ENCODE data around the gene CEP95.

Gene CEP95

DNA sequence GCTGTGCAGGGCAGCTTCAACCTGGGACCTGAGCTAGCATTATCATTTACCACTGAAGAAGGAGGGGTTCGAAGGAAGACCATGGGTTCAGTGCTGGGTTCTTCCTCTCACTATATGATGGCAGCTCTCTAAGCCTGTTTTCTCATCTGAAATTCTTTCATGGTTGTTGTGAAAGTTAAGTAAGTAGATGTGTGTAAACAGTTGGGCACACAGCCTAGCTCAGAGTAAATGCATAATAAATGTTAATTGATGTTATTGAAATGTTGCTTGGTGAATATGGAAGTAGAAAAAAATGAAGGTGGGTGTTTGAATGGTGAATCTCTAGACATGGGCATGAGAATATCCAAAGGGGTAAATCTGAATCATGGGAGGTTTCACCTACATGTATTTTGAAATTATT is 9.1 kb downstream of the CEP95 start:
- DNase-seq (ENCODE audit: low read depth) = no peak
- no peak overlapping the region for H3K4me3 ChIP-seq (ENCODE audit: control insufficient read depth, low read depth, low read length)
- TF ChIP-seq, protein P1, sequence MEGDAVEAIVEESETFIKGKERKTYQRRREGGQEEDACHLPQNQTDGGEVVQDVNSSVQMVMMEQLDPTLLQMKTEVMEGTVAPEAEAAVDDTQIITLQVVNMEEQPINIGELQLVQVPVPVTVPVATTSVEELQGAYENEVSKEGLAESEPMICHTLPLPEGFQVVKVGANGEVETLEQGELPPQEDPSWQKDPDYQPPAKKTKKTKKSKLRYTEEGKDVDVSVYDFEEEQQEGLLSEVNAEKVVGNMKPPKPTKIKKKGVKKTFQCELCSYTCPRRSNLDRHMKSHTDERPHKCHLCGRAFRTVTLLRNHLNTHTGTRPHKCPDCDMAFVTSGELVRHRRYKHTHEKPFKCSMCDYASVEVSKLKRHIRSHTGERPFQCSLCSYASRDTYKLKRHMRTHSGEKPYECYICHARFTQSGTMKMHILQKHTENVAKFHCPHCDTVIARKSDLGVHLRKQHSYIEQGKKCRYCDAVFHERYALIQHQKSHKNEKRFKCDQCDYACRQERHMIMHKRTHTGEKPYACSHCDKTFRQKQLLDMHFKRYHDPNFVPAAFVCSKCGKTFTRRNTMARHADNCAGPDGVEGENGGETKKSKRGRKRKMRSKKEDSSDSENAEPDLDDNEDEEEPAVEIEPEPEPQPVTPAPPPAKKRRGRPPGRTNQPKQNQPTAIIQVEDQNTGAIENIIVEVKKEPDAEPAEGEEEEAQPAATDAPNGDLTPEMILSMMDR (conservative IDR thresholded peaks at IDR 0.05; ENCODE audit: control insufficient read depth, insufficient read depth, low read depth, low read length) = no peak

DNA sequence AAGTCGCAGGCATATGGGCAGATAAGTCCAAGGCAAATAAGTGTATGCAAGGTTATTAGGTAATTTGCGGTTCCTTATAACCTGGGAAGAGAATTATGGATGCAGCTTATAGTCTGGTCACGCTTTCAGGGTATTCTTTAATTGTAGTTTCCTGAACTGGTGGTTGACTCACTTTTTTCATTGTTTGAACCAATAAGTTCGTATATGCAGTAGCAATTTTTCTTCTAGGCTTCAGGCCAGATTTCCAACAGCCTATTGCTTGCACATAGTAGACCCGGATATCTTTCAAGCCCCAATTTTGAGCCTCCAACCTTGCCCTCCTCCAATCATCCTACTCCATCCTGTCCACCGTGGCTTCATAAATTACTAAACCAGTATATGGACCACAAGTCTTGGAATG is 12.8 kb downstream of the CEP95 start:
- TF ChIP-seq, protein P1 (conservative IDR thresholded peaks at IDR 0.05; ENCODE audit: control insufficient read depth, insufficient read depth, low read depth, low read length) = no peak
- H3K4me3 ChIP-seq (ENCODE audit: control insufficient read depth, low read depth, low read length) = no peak overlapping the region
- DNase-seq (ENCODE audit: low read depth) = no peak

DNA sequence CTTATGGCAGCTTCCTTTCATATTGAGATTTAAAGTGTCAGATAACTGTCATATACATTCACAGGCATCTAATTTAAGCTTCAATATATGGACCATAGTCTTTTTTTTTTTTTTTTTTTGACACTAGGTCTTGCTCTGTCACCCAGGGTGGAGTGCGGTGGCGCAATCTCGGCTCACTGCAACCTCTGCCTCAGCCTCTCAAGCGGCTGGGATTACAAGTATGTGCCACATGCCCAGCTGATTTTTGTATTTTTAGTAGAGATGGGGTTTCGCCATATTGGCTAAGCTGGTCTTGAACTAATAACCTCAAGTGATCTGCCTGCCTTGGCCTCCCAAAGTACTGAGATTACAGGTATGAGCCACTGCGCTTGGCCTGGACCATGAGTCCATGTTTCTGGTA is 13.6 kb downstream of the CEP95 start:
- H3K4me3 ChIP-seq (ENCODE audit: control insufficient read depth, low read depth, low read length) = no peak overlapping the region
- DNase-seq (ENCODE audit: low read depth) = no peak
- TF ChIP-seq, protein P1 (conservative IDR thresholded peaks at IDR 0.05; ENCODE audit: control insufficient read depth, insufficient read depth, low read depth, low read length) = no peak

DNA sequence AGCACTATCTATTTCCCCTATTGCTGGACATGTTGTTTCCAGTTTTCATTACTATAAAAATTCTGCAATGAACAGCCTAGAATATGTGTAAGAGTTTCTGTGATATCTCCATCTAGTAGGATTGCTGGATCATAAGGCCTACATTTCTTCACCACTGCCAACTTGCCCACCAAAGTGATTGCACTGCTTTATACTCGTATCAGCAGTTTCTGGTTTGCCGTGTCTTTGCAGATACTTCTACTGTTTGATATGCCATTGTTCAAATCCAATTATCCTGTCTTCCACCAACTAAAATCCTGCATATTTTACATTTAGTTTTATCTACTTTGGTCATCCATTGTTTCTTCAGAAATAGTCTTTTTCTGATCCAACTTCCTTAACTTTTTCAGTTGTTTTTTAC is 21.1 kb downstream of the CEP95 start:
- H3K4me3 ChIP-seq (ENCODE audit: control insufficient read depth, low read depth, low read length) = no peak overlapping the region
- DNase-seq (ENCODE audit: low read depth) = no peak
- TF ChIP-seq, protein P1 (conservative IDR thresholded peaks at IDR 0.05; ENCODE audit: control insufficient read depth, insufficient read depth, low read depth, low read length) = no peak

DNA sequence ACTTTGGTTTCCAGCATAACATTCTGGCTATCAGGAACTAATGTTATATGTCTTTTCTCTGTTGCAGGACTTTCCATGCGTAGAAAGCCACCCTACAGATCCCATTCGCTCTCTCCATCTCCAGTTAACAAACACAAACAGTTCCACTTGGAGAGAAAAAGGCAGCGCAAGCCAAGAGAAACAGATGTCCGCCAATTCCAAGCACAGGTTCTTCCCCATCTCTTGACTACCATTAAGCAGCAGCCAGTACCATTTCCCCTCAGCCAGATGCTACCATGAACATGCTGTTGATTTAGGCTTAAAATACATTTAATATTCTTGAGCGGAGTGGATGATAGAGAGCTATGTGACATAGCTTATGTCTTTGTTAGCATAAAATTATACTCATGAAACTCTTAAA is 22.4 kb downstream of the CEP95 start:
- no peak overlapping the region for H3K4me3 ChIP-seq (ENCODE audit: control insufficient read depth, low read depth, low read length)
- TF ChIP-seq, protein P1 (conservative IDR thresholded peaks at IDR 0.05; ENCODE audit: control insufficient read depth, insufficient read depth, low read depth, low read length) = no peak
- no peak for DNase-seq (ENCODE audit: low read depth)

DNA sequence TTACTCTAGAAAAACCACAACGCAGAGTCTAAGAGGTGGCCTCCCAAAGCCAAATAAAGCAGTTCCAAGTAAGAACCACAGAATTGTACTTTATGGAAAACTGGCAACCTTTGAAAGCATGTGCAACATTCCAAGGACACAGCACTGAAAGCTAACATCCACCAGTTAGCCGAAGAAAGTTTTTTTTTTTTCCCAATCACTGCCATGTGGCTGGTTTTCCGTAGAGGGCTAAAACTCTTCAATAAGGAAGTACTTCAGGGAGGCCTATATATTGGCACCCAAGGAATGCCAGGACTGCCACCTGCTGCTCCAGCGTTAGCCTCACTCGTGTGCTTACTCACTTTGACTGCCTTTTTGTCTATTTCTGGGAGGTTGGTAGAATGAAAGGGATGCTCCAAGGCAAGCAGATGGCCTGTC is 25.2 kb downstream of the CEP95 start:
- no peak overlapping the region for H3K4me3 ChIP-seq (ENCODE audit: control insufficient read depth, low read depth, low read length)
- TF ChIP-seq, protein P1 (conservative IDR thresholded peaks at IDR 0.05; ENCODE audit: control insufficient read depth, insufficient read depth, low read depth, low read length) = no peak
- DNase-seq (ENCODE audit: low read depth) = peak; percentile 41

DNA sequence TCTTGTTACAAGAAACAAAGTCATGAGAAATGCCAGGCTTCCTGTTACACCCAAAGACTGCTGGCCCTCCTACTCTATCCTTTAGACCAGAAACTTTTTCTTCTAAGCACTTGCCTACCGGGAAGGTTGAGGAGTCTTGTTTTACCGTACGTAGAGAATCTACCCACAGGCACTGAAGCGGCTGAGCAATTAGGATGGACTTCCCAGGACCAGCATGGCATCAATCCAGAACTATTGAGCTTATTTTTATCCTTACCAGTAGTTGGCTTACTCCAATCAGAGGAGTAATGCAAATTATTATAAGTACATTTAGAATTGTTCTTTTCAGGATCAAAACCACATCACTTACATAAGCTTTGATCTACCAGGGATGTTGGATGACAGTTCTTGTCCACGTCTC is 25.6 kb downstream of the CEP95 start:
- DNase-seq (ENCODE audit: low read depth) = no peak
- H3K4me3 ChIP-seq (ENCODE audit: control insufficient read depth, low read depth, low read length) = no peak overlapping the region
- TF ChIP-seq, protein P1 (conservative IDR thresholded peaks at IDR 0.05; ENCODE audit: control insufficient read depth, insufficient read depth, low read depth, low read length) = no peak
